Esophagus muscularis mucosa (tissue), 4 donors: ENCODE results near the gene SNRPE. TPM values are rescaled to one million over a fixed set of nuclear protein-coding genes. Genes with fewer than 3 reads are reported as not detected.
A peak's percentile ranks its signal among the peaks of the same experiment; 100 is the strongest.

Source experiments
- DNase-seq: peaks from one replicate; pipeline ENCODE4 v3.0.0-alpha.2; 2017; ENCODE audit errors: extremely low spot score
- H3K27ac ChIP-seq, 4 donors: fragments of 200-600 bp; sonication (generic); replicated peaks in 1 of 4; 1 replicate in 3 of 4; 2 replicates in 1 of 4; pipeline ENCODE4 v1.5.1; 2016 to 2019; ENCODE audit warnings: mild to moderate bottlenecking in 1 of 4
- H3K27me3 ChIP-seq, 4 donors: fragments of 200-600 bp; sonication (generic); one replicate each; pipeline versions ENCODE4 v1.5.1 to v1.6.0; 2016 to 2019
- H3K36me3 ChIP-seq, 4 donors: fragments of 200-600 bp; sonication (generic); one replicate each; pipeline ENCODE4 v1.5.1; 2016 to 2019
- H3K4me1 ChIP-seq, 4 donors: fragments of 200-600 bp; sonication (generic); one replicate each; pipeline ENCODE4 v1.5.1; 2016 to 2019
- H3K4me3 ChIP-seq, 4 donors: fragments of 200-600 bp; sonication (generic); 1 replicate in 2 of 4; 2 replicates in 2 of 4; pipeline ENCODE4 v1.5.1; 2016 to 2019; ENCODE audit warnings: mild to moderate bottlenecking in 4 of 4, moderate library complexity in 1 of 4
- H3K9me3 ChIP-seq, 4 donors: fragments of 200-600 bp; sonication (generic); 1 replicate in 3 of 4; 2 replicates in 1 of 4; pipeline ENCODE4 v1.5.1; 2016 to 2019
- CTCF ChIP-seq, 3 experiments: fragments of 200-600 bp in 2 of 3; fragments of 450-650 bp in 1 of 3; sonication (generic) in 2 of 3; IDR thresholded peaks; one replicate each; pipeline ENCODE4 v1.5.1; 2017 to 2019; ENCODE audit warnings: antibody characterized with exemption in 3 of 3, mild to moderate bottlenecking in 2 of 3, moderate library complexity in 1 of 3
- EP300 ChIP-seq: sonication (generic); formaldehyde crosslinking; IDR thresholded peaks from one replicate; pipeline ENCODE4 v1.6.1; 2017; ENCODE audit warnings: antibody characterized with exemption
- POLR2A ChIP-seq: fragments of 450-650 bp; IDR thresholded peaks from one replicate; pipeline ENCODE4 v1.6.1; 2017; ENCODE audit warnings: antibody characterized with exemption, moderate library complexity, mild to moderate bottlenecking, low read depth
- POLR2AphosphoS5 ChIP-seq, 2 donors: sonication (generic); formaldehyde crosslinking; IDR thresholded peaks; one replicate each; pipeline ENCODE4 v1.6.1; 2017; ENCODE audit warnings: antibody characterized with exemption in 2 of 2
- WGBS: methylation state at CpG from one replicate; pipeline ENCODE4 v1.1.5; 2018; 5-methylcytosine and 5-hydroxymethylcytosine counted together
- intact Hi-C: fragments of 100-400 bp; cut with DNase I; formaldehyde crosslinking; loops from one replicate; pipeline ENCODE4 v1.15.1; 2023
- total RNA-seq, 4 donors: library from RNA; depleted of rRNA; stranded (reverse); fragments of >200 nt; gene quantifications; one replicate each; pipeline versions ENCODE4 v1.1.0 to v1.2.1, GENCODE V29; 2016

The SNRPE gene
- total RNA-seq, 4 donors from 2014 or later = 19.0 to 45.7 (median 35.1) TPM

GRCh38 chr1:203870245-203870644 lies 8.8 kb downstream of the SNRPE start:
- no peak for TF ChIP-seq POLR2A
- no peak for TF ChIP-seq POLR2AphosphoS5 (IDR thresholded peaks at IDR 0.05)
- TF ChIP-seq CTCF (IDR thresholded peaks at IDR 0.05) = no peak
- no peak for TF ChIP-seq EP300
- Histone ChIP-seq H3K4me1 (peaks cover 8 to 14% (median 11%) of the 10 kb centered on the region in 4 donors), H3K27me3 (no peaks in the 10 kb centered on the region), H3K9me3 (no peaks in the 10 kb centered on the region), H3K27ac (no peak overlapping the region), H3K36me3 (peaks cover 29 to 87% (median 75%) of the 10 kb centered on the region in 4 donors), H3K4me3 (no peak overlapping the region)
- intact Hi-C loops = no loop called here
- 93% methylated on average over 1 of the region's 1 CpG for WGBS
- DNase-seq = no peak

- TF ChIP-seq POLR2A (no peak), POLR2AphosphoS5 (IDR thresholded peaks at IDR 0.05) (peak in 1 of 2 donors; percentile 13), CTCF (IDR thresholded peaks at IDR 0.05) (peak; percentile 58 to 62 (median 59)), EP300 (no peak)
- no peaks in the 10 kb centered on the region for H3K27me3 ChIP-seq
- no peaks in the 10 kb centered on the region for H3K9me3 ChIP-seq
- H3K27ac ChIP-seq = peak overlapping the region in 2 of 4 donors; percentile 32 to 48
- peaks cover 8 to 14% (median 11%) of the 10 kb centered on the region in 4 donors for H3K4me1 ChIP-seq
- H3K4me3 ChIP-seq = no peak overlapping the region
- peaks cover 19 to 77% (median 65%) of the 10 kb centered on the region in 4 donors for H3K36me3 ChIP-seq
- WGBS = 71% methylated on average over 3 of the region's 3 CpGs
- DNase-seq = no peak
- intact Hi-C loops = no loop called here
These were observed 9.9 kb downstream of the SNRPE start for GRCh38 chr1:203871114-203871880.

- intact Hi-C loops = no loop called here
- Histone ChIP-seq H3K27me3 (no peaks in the 10 kb centered on the region), H3K36me3 (peaks cover 13 to 65% (median 49%) of the 10 kb centered on the region in 4 donors), H3K4me1 (peaks cover 8 to 14% (median 11%) of the 10 kb centered on the region in 4 donors), H3K9me3 (no peaks in the 10 kb centered on the region), H3K27ac (no peak overlapping the region), H3K4me3 (no peak overlapping the region)
- TF ChIP-seq POLR2A (no peak), POLR2AphosphoS5 (IDR thresholded peaks at IDR 0.05) (no peak), CTCF (IDR thresholded peaks at IDR 0.05) (no peak), EP300 (no peak)
- 76% methylated on average over 7 of the region's 8 CpGs for WGBS
- DNase-seq = no peak
These were observed 11.7 kb downstream of the SNRPE start for GRCh38 chr1:203873094-203873493.

GRCh38 chr1:203878422-203878821 lies 17.0 kb downstream of the SNRPE start:
- Histone ChIP-seq H3K4me3 (no peak overlapping the region), H3K27me3 (no peaks in the 10 kb centered on the region), H3K9me3 (no peaks in the 10 kb centered on the region), H3K4me1 (no peaks in the 10 kb centered on the region), H3K36me3 (peaks cover 0 to 22% (median 9%) of the 10 kb centered on the region in 4 donors), H3K27ac (no peak overlapping the region)
- WGBS = 95% methylated on average over 3 of the region's 3 CpGs
- DNase-seq = no peak
- TF ChIP-seq POLR2A (no peak), CTCF (IDR thresholded peaks at IDR 0.05) (no peak), EP300 (no peak), POLR2AphosphoS5 (IDR thresholded peaks at IDR 0.05) (no peak)
- intact Hi-C loops = no loop called here
